Head of caudate nucleus (tissue), 42 donors: ENCODE results near the gene ZFYVE19.

Experiments
- DNase-seq, 42 donors: peaks; one replicate each; pipeline versions ENCODE4 v3.0.0 to v3.0.0-alpha.2; 2020 to 2021; ENCODE audit warnings: mixed read lengths in 7 of 42
- intact Hi-C: fragments of 100-400 bp; cut with DNase I; formaldehyde crosslinking; loops from one replicate; pipeline ENCODE4 v1.15.0; 2022

ZFYVE19 gene

DNA sequence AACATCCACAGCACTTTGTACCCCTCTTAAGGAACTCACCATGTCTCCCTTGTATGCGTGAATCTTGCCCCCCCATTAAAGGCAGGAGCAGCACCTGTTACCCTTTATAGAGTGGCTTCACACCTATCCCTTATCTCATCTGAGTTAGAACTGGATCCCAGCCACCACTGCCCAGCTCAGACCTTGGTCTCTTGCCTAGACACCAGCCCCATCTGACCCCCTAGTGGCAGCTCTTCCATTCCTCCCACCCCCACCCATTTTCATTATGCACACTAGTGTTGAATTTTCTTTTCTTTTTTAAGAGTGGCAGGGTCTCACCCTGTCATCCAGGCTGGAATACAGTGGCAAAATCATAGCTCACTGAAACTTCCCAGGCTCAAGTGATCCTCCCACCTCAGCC is 3.2 kb upstream of the ZFYVE19 start:
- DNase-seq = no peak
- intact Hi-C loops = loop anchor here (10.0 kb wide), 1 partner anchor 91 kb away; the partner anchor contains the start of gene VPS18

DNA sequence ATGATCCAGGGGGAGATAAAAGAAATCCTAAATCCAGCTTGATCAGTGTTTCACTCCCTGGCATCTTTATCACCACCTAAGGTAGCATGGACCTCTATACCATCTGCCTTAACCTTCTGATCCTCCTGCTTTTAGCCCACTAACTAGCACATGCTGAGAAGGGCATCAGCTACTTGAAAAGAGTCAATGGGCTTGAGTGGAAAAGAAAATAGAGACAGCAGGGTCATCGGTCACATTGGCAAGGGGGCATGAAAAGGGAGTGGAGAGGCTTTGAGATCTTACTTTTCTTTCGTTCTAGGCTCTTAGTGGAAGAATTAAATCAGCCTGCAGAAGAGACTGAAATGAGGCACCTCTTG is 239 bp upstream of the ZFYVE19 start:
- DNase-seq = no peak
- intact Hi-C loops = loop anchor here (1.0 to 10.0 kb wide), 3 partner anchors 51 to 239 kb away; partner anchors contain the start of genes CCDC32, RMDN3, RPUSD2 and VPS18

DNA sequence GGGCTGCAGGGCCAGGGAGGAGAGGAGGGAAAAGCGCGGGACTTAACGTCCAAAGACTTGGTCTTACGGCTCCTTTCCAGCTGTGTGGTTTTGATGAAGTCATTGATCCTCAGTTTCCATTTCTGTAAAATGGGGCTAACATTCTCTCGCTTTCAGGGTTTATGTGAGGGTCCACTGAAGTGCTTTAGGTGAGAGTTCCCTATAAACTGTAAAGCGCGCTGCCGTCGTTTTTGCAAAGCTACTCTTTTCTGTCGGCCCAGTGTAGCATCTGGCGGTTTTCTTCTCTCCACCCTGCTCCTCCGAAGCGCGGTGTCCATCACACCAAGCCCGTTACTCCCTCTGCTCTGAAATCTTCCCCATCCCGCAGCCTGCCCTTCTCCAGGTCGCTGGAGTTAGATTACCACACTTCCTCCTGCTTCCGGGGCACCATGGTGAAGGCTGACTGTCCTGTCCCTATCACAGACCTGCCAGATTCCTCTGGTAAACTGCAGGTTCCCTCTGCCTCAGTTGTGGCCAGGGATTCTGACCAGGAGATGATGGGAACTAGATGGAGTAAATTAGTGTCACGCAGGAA is 1.1 kb downstream of the ZFYVE19 start:
- intact Hi-C loops = loop anchor here (1.0 to 10.0 kb wide), 3 partner anchors 53 to 241 kb away; partner anchors contain the start of genes CCDC32, RMDN3, RPUSD2 and VPS18

DNA sequence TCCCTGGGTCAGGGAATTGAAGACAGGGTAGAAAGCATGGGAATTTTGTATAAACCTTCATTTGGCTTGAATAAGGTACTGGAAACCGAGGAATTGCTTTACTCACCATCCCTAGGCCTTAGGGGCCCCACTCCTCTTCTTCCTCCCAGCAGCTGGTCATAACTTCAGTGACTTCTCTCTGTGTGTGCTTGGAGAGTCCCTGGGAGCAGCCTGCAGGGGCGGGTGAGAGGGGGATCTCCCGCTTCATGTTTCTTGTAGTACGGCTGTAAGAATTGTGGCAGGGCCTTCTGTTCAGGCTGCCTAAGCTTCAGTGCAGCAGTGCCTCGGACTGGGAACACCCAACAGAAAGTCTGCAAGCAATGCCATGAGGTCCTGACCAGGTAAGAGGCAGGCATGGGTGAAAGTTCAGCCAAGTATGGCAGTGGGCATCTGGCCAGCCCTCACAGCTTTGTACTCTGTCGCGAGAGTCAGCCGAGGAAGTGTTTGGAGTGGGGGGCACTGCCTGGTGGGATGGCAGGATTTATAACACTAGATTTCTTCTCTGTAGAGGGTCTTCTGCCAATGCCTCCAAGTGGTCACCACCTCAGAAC is 2.1 kb downstream of the ZFYVE19 start:
- intact Hi-C loops = loop anchor here (5.0 to 10.0 kb wide), 2 partner anchors 86 to 242 kb away; partner anchors contain the start of genes CCDC32, RPUSD2 and VPS18

More for the DNA sequence above, 1.1 kb downstream of the ZFYVE19 start:
- DNase-seq = peak in 2 of 42 donors; percentile 4 to 15

DNA sequence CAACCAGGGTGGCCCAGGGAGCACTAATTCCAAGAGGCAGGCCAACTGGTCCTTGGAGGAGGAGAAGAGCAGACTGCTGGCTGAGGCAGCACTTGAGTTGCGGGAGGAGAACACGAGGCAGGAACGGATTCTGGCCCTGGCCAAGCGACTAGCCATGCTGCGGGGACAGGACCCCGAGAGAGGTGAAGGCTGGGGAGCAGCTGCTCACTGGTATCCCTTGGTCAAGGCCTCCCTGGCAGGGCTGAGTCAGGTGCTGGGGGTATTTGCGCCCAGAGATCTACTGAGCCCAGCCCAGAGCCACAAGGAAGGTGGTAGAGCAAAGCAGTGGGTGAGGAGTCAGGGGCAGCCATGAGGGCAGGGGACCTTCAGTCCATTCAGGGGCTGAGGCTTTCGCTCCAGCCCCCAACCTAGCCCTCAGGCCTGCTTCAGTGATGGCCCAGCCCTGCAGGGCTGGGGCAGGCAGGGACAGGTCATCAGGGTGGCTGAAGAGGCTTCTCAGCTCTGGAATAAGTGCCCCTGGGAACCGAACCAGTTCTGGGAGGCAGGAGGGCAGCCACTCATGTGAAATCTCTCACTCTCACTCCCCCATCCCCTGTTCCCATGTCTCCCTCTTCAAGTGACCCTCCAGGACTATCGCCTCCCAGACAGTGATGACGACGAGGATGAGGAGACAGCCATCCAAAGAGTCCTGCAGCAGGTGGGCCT is 6.0 kb downstream of the ZFYVE19 start:
- intact Hi-C loops = no loop called here
- no peak for DNase-seq

More for the DNA sequence above, 2.1 kb downstream of the ZFYVE19 start:
- no peak for DNase-seq

DNA sequence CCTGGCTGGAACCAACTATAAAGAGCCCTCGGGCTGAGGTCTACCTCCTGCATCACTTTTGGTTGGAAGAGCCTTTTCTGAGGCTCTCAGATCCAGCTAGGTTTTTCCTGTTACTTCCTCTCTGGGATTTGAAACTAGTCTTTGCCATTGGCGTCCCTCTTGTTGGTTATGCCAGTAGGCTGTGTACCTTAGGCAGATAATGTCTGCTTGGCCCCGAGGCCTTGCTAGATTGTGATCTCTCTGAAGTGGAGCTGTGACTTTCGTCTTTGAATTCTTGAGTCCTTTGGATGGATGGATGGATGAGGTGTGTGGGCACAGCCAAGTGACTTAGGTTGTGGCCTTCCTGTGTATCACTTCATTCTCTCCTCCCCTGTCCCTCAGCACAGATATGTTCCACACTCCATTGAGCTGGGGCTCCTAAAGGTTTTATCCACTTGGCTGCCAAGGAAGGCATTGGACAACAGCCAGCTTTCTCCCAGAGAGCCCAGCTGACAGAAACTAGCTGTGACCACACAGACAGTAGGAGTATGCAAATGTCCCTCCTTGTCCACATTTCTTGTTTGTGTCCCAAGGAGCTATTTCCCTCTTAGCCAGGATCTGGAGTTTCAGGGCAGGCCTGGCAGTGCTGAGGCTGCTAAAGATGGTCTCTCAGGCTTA is 8.3 kb downstream of the ZFYVE19 start:
- peak in 11 of 42 donors; percentile 8 to 44 (median 18) for DNase-seq
- intact Hi-C loops = no loop called here

DNA sequence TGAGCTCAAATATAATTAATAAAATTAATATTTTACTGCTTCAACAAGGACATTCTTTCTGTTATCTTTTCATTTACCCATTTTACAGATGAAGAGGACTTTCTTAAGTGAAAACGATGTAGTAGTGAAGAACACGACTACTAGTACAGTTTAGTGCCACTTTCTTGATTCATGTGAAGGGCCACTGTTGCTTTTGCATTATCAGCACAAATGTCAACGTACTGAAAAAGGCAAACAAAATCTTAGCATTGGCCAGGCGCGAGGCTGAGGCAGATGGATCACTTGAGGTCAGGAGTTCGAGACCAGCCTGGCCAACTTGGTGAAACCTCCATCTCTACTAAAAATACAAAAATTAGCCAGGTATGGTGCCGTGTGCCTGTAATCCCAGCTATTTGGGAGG is 12.2 kb downstream of the ZFYVE19 start:
- intact Hi-C loops = no loop called here
- DNase-seq = no peak

DNA sequence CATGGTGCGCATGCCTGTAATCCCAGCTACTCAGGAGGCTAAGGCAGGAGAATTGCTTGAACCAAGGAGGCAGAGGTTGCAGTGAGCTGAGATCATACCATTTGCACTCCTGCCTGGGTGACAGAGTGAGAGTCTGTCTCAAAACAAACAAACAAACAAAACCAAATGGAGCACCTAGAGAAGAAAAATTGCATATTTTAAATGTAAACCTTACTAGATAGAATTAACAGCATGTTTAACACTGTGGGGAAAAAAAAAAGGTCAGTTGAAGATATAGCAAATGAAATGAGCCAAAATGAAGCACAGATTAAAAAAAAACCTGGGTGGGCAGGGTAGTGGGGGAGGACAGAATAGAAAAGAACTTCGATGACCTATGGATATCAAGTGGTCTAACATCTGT is 14.3 kb downstream of the ZFYVE19 start:
- intact Hi-C loops = no loop called here
- no peak for DNase-seq

DNA sequence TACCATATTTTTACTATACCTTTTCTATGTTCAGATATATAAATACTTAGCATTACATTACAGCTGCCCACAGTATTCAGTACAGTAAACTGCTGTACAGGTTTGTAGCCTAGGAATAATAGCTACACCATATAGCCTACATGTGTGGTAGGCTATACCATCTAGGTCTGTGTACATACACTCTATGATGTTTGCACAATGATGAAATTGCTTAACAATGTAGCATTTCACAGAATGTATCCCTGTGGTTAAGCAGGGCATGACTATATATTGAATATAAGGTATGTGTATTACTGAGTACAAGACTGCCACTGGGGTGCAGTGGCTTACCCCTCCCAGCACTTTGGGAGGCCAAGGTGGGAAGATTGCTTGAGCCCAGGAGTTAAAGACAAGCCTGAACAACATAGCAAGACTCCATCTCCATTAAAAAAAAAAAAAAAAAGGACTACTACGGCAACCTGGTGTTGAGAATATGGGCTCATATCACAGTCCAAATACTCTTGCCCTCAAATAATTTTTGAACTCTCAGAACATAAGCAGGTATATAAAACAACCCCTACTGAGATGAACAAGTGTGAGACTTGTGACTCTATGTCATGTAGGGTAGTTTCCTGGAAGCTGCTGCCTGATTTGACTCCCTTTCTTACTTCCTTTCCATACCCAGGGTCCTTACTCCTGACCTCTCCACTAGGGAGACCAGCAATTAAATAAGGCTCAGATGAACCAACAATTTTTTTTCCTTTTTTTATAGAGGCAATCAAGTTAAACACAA is 16.9 kb downstream of the ZFYVE19 start:
- intact Hi-C loops = no loop called here
- no peak for DNase-seq

DNA sequence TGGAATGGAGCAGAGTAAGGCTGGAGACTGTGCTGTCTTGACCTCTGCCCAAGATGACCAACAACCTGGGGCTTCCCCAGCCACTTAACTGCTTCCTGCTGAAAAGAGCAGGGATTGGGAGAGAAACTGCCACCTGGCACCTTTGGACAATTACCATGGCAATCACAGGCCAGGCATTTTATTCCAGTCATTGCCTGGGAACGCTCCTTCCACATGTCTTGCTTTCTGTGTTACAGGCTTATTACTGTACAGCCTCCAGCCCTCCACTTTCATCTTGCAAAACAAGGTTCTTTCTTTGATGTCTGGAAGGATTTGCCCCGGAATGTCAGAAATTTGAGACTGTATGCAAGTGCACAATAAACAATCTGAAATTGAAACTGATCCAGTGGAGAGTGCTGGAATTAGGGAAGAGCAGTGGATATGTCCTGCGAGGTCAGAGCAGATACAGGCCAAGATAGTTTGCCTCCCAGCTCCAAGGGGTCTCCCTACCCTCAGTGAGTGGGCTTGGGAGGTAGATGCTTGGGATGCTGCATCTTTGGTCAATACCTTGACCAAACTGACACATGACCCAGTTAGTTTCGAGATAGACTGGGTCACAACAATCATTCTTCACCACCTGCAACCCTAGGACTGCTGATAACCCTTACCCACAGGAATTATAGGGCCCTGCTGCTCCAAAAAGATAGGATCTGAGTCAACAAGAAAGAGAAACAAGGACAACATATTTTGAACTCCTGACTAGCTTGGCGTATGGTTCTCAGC is 19.0 kb downstream of the ZFYVE19 start:
- intact Hi-C loops = no loop called here

DNA sequence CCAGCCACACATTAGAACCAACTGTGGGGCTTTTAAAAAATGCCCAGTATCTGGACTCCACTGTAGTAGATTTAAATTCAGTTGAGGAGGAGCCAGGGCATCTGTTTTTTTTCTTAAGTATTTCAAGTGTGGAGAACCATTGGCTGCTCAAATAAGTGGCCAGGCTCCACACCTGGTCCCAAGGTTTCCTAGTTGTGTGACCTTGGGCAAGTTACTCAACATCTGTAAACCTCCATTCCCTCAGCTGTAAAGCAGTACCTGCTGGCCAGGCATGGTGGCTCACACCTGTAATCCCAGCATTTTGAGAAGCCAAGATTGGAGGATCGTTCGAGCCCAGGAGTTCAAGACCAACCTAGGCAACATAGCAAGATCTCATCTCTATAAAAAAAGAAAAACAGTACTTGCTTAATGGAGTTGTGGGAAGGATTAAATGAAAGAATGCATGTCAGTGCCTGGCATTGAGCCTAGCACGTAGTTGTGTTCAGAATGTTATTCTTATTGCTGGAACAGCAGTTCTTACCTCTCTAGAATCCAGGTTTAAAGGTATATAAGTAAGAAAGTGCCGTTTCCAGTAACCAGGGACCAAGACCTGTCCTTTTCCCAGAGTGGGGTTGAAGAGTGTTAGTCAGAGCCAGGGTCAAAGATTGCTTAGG is 19.7 kb downstream of the ZFYVE19 start:
- intact Hi-C loops = no loop called here
- DNase-seq = no peak

More for the DNA sequence above, 19.0 kb downstream of the ZFYVE19 start:
- no peak for DNase-seq

DNA sequence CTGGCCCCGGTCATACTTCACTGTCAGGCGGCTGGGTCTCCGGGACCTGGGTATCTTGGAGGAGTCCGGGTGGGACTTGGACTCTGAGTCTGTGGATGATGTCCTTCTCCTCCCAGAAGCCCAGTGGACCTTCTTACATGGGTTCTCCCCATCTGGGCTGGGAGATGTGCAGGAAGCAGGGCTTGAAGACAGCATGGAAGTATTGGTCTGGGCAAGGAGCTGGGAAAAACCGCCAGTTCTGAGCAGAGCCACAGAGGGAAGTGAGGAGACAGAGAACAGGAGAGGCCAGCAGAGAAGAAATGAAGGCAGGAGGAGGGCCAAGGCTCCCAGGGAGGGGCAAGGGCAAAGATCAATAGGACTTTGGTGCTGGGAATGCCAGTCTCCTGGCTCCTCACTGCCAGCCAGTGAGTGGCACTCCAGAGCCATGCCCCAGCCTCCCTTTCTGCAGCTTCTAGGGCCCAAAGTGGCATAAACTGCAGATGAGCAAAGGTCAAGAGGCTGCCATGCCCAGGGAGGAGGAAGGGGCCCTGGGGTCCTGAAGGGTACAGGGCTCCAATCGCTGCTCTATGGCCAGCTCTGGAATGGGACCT is 21.7 kb downstream of the ZFYVE19 start, which contains the start of gene PPP1R14D:
Gene PPP1R14D, minus strand, starts transcription at position 262 of the 590 bp plus-strand sequence. Its CDS starts 67 bp downstream, at position 195.
- no peak for DNase-seq
- intact Hi-C loops = no loop called here

DNA sequence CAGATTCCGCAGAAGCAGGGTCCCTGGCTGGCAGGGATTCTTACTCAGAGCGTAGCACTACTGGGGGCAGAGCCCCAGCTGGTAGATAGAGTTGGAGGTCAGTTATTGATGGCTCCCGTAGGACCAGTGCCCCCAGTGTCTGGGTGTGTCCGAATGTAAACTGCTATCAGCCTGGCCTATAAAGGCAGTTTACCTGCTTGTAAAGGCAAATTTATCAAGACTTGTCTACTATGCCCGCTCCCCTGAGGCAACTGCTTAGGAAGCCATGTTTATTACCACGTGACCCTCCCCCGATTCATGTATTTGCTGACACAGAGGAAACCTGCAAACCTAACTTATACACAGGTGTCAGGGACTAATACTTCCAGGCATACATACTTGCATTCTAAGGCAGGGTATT is 22.2 kb downstream of the ZFYVE19 start:
- intact Hi-C loops = no loop called here
- DNase-seq = no peak

DNA sequence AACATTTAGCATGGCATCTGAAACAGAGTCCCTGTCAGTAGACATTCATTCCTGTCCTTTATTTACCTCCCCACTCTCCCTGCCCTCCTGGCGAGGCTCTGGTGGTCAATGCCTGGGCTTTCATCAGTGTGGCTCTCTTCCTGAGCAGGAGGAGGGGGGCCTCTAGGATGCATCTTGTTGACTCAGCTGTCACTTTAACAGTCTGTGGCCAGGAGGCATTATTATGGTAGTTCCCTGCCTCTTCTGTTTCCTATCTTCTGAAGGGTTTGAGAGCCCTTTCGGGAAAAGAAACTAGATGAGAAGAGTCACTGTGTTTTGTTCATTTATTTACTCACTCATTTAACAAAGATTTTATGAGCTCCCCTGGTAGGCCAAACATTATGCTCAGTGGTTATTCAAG is 24.0 kb downstream of the ZFYVE19 start:
- intact Hi-C loops = no loop called here
- DNase-seq = no peak

DNA sequence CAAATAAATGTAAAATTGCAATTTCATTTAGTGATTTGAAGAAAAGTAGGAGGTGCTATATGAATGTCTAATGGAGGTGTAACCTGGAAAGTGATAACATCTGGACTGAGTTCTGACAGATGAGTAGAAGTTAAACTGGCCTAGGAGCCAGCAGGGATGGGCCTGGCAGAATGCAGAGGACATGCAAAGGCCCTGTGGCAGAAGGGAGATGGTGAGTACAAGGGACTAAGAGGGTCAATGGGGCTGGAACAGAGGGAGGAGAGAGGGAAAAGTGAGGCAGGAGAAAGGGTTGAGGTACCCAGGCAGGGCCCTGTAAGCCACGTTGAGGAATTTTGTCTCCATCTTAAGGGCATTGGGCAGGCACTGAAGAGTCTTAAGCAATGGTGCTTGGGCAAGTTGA is 25.0 kb downstream of the ZFYVE19 start:
- intact Hi-C loops = no loop called here
- no peak for DNase-seq

DNA sequence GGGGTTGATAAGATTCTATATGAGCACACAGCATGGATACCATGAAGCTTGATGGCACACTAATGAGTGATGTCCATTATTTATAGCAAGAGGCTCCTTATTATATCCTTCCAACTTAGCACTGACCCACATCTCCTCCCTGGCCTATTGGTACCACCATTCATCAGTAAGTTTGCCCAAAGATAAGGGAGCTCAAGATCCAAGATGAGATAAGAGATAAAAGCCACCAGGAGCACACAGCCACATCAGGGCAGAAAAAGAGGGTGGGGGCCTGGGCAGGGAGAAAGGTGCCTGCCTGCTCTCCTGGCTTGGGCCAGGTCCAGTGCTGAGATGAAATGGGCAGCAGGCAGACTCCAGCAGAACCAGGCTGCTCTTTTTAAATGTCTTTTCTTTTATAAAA is 26.0 kb downstream of the ZFYVE19 start:
- intact Hi-C loops = no loop called here

DNA sequence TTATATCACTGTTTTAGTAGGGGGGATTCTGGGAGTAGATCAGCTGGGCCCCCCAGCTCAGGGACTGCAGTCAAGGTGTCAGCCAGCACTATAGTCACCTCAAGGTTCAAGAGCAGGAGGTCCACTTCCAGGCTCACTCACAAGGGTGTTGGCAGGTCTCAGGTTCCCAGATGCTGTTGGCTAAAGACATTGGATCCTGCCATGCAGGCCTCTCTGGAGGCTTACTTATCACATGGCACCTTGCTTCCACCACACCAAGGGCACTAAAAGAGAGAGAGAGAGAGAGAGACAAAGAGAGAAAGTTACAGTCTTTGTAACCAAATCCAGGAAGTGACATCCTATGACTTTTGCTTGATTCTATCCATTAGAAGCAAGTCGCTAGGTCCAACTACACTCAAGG is 29.1 kb downstream of the ZFYVE19 start:
- intact Hi-C loops = no loop called here
- DNase-seq = no peak

More for the DNA sequence above, 26.0 kb downstream of the ZFYVE19 start:
- DNase-seq = no peak
